Smooth muscle cell of the umbilical artery (primary cell): ENCODE results near the gene ZNF667. TPM values are rescaled to one million over a fixed set of nuclear protein-coding genes. Genes with fewer than 3 reads are reported as not detected.

Experiments
- total RNA-seq: library from RNA; depleted of rRNA; stranded (reverse); fragments of >200 nt; gene quantifications from 2 replicates; pipeline ENCODE4 v1.2.3, GENCODE V29; 2014

The ZNF667 gene
- total RNA-seq = 9.2 and 10.0 TPM in 2 replicates

GRCh38 chr19:56476651-56477428 is at the start of gene ZNF667:
Gene ZNF667, minus strand, starts transcription at chr19:56477345. Its CDS starts 14,975 bp downstream, at chr19:56462370.

GRCh38 chr19:56507446-56508289 is 30.5 kb upstream of the ZNF667 start, which contains the start of gene ZNF471:
Gene ZNF471, plus strand, starts transcription at chr19:56507855. Its CDS starts 3,717 bp downstream, at chr19:56511572.

GRCh38 chr19:56403764-56404704 is 73.1 kb downstream of the ZNF667 start, which contains the start of gene ZNF583:
Gene ZNF583, plus strand, starts transcription at chr19:56404332. Its CDS starts 2,783 bp downstream, at chr19:56407115.

GRCh38 chr19:56393119-56394012 is 83.8 kb downstream of the ZNF667 start, which contains the start of gene ZNF582:
Gene ZNF582, minus strand, starts transcription at chr19:56393534. Its CDS starts 1,782 bp downstream, at chr19:56391752.

Other genes starting within 250 kb of the ZNF667 start
- not detected in 2 replicates for gene EDDM13, start 204.6 kb downstream of the ZNF667 start, total RNA-seq
- 5.9 and 8.5 TPM in 2 replicates for gene ZSCAN5A, start 162.5 kb downstream of the ZNF667 start, total RNA-seq
- gene ZNF582, start 83.8 kb downstream of the ZNF667 start, total RNA-seq = 3.0 and 3.9 TPM in 2 replicates
- gene ZNF583, start 73.0 kb downstream of the ZNF667 start, total RNA-seq = 6.6 and 7.4 TPM in 2 replicates
- gene ZNF471, start 30.5 kb upstream of the ZNF667 start, total RNA-seq = 5.3 and 9.1 TPM in 2 replicates
- 9.5 and 14.3 TPM in 2 replicates for gene ZFP28, start 61.6 kb upstream of the ZNF667 start, total RNA-seq
- gene ZNF470, start 90.1 kb upstream of the ZNF667 start, total RNA-seq = 9.5 and 12.2 TPM in 2 replicates
- 7.7 and 10.5 TPM in 2 replicates for gene ZNF71, start 118.0 kb upstream of the ZNF667 start, total RNA-seq
- 0.32 TPM in 1 of 2 replicates, not detected in the other for gene SMIM17, start 165.8 kb upstream of the ZNF667 start, total RNA-seq
- 0.09 and 0.30 TPM in 2 replicates for gene ZNF835, start 194.4 kb upstream of the ZNF667 start, total RNA-seq